ENCODE results near the gene TMEM151B. TPM values are rescaled to one million over a fixed set of nuclear protein-coding genes. Genes with fewer than 3 reads are reported as not detected.
A peak's percentile ranks its signal among the peaks of the same experiment; 100 is the strongest.

TMEM151B gene
- total and polyA plus RNA-seq, 4 experiments from 2014 or later, result not detected

DNA sequence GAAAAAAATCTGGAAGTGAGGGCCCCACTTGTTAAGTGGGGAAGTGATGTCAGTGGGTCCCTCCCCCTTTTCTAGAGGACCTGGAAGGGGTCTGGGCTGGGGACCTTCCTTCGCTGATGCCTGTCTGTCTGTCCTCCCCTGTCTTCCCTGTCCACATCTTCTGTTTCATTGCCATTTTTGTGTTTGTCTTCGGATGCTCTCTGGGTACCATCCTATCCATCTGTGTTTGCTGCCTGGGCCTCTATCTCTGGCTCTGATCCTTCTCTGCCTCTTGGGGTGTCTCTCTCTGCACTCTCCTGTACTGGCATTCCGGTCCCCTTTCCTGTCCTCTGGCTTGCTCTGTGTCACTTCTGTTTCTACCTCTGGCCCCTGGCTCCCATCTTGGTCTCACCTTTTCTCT lies 2.3 kb downstream of the TMEM151B start:
- Histone ChIP-seq H3K36me3 (ENCODE audit: insufficient read depth, low read length) (no peaks in the 10 kb centered on the region), H3K9me3 (ENCODE audit: control insufficient read depth in 1 of 2, low read length in 2 of 2) (no peaks in the 10 kb centered on the region), H3K4me1 (ENCODE audit: insufficient read depth, low read length) (peaks cover 7% of the 10 kb centered on the region), H3K27ac (ENCODE audit: low read depth, low read length) (no peak overlapping the region), H3K4me3 (ENCODE audit: low read length in 2 of 2) (no peak overlapping the region), H3K27me3 (ENCODE audit: insufficient read depth, low read length) (peaks cover 43% of the 10 kb centered on the region)
- no peak for DNase-seq
- ChIA-PET CTCF (ENCODE audit: partially characterized antibody) (no interaction called here), POLR2A (ENCODE audit: partially characterized antibody) (no interaction called here)
- peaks cover 40 to 58% of the 10 kb centered on the region in 2 donors for H3K27me3 Mint-ChIP-seq
- peaks cover 0 to 2% (median 0%) of the 10 kb centered on the region in 8 donors for H3K9me3 Mint-ChIP-seq
- intact Hi-C loops (cut with micrococcal nuclease), result no loop called here
- peaks cover 0 to 5% of the 10 kb centered on the region in 2 donors for H3K36me3 Mint-ChIP-seq
- peak overlapping the region in 3 of 8 donors; percentile 14 to 23 (median 21) for H3K4me3 Mint-ChIP-seq
- no peak overlapping the region for H3K27ac Mint-ChIP-seq
- peaks cover 0 to 24% (median 4%) of the 10 kb centered on the region in 4 donors for H3K4me1 Mint-ChIP-seq

DNA sequence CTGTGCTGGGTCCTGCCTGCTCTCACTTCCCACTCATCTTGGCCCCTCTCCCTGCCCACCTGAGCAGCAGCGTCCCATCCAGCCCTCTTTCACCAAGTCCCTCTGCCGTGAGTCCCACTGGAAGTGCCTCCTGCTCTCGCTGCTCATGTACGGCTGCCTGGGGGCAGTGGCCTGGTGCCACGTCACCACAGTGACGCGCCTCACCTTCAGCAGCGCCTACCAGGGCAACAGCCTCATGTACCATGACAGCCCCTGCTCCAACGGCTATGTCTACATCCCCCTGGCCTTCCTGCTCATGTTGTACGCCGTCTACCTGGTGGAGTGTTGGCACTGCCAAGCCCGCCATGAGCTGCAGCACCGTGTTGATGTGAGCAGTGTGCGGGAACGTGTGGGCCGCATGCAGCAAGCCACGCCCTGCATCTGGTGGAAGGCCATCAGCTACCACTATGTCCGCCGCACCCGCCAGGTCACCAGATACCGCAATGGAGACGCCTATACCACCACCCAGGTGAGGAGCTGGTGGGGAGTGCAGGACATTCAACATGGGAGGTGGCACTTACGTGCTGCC lies 2.8 kb downstream of the TMEM151B start:
- H3K4me1 Mint-ChIP-seq, result peaks cover 0 to 19% (median 4%) of the 10 kb centered on the region in 4 donors
- no peaks in the 10 kb centered on the region for H3K9me3 ChIP-seq (ENCODE audit: control insufficient read depth in 1 of 2, low read length in 2 of 2)
- no peak overlapping the region for H3K27ac ChIP-seq (ENCODE audit: low read depth, low read length)
- H3K27me3 ChIP-seq (ENCODE audit: insufficient read depth, low read length), result peaks cover 43% of the 10 kb centered on the region
- no peak for DNase-seq
- no peaks in the 10 kb centered on the region for H3K36me3 ChIP-seq (ENCODE audit: insufficient read depth, low read length)
- ChIA-PET POLR2A (ENCODE audit: partially characterized antibody) (no interaction called here), CTCF (ENCODE audit: partially characterized antibody) (no interaction called here)
- H3K27ac Mint-ChIP-seq, result no peak overlapping the region
- intact Hi-C loops (cut with micrococcal nuclease), result no loop called here
- H3K36me3 Mint-ChIP-seq, result peaks cover 0 to 5% of the 10 kb centered on the region in 2 donors
- peaks cover 45 to 63% of the 10 kb centered on the region in 2 donors for H3K27me3 Mint-ChIP-seq
- H3K4me1 ChIP-seq (ENCODE audit: insufficient read depth, low read length), result peaks cover 7% of the 10 kb centered on the region
- H3K9me3 Mint-ChIP-seq, result peaks cover 0 to 2% (median 0%) of the 10 kb centered on the region in 8 donors
- peak overlapping the region in 1 of 8 donors; percentile 23 for H3K4me3 Mint-ChIP-seq
- H3K4me3 ChIP-seq (ENCODE audit: low read length in 2 of 2), result no peak overlapping the region

DNA sequence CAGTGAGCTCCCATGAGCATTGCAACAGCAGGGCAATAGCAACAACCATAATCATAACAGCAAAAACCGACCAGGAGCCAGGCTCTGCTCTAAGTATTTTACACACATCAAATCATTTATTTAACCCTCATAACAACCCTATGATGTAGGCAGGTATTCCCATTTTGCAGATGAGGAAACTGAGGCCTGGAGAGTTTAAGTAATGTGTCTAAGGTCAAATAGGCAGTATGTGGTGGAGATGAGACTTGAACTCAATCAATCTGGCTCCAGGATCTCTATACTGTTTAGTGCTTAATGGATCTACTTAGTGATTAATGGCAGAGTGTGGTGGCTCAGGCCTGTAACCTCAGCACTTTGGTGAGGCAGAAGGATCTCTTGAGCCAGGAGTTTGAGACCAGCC lies 3.4 kb downstream of the TMEM151B start:
- CTCF ChIA-PET (ENCODE audit: partially characterized antibody), result no interaction called here
- intact Hi-C loops (cut with micrococcal nuclease), result no loop called here
- Mint-ChIP-seq H3K4me1 (peaks cover 0 to 19% (median 4%) of the 10 kb centered on the region in 4 donors), H3K36me3 (peaks cover 0 to 5% of the 10 kb centered on the region in 2 donors), H3K4me3 (peak overlapping the region in 1 of 8 donors; percentile 4), H3K27me3 (peaks cover 45 to 65% of the 10 kb centered on the region in 2 donors), H3K9me3 (peaks cover 0 to 2% (median 0%) of the 10 kb centered on the region in 8 donors), H3K27ac (peak overlapping the region in 1 of 7 donors; percentile 37)
- no peak overlapping the region for H3K27ac ChIP-seq (ENCODE audit: low read depth, low read length)
- H3K36me3 ChIP-seq (ENCODE audit: insufficient read depth, low read length), result no peaks in the 10 kb centered on the region
- no peak overlapping the region for H3K4me3 ChIP-seq (ENCODE audit: low read length in 2 of 2)
- H3K27me3 ChIP-seq (ENCODE audit: insufficient read depth, low read length), result peaks cover 43% of the 10 kb centered on the region
- DNase-seq, result no peak
- POLR2A ChIA-PET (ENCODE audit: partially characterized antibody), result no interaction called here
- H3K4me1 ChIP-seq (ENCODE audit: insufficient read depth, low read length), result peaks cover 7% of the 10 kb centered on the region
- H3K9me3 ChIP-seq (ENCODE audit: control insufficient read depth in 1 of 2, low read length in 2 of 2), result no peaks in the 10 kb centered on the region

DNA sequence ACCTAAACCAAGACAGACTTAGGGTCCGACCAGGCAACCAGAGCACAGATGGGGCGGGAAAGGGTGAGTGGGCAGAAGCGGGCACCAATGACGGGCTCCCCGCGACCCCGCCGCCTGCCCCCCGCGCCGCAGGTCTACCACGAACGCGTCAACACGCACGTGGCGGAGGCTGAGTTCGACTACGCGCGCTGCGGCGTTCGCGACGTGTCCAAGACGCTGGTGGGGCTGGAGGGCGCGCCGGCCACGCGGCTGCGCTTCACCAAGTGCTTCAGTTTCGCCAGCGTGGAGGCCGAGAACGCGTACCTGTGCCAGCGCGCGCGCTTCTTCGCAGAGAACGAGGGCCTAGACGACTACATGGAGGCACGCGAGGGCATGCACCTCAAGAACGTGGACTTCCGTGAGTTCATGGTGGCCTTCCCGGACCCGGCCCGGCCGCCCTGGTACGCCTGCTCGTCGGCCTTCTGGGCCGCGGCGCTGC lies 5.1 kb downstream of the TMEM151B start:
- H3K27me3 ChIP-seq (ENCODE audit: insufficient read depth, low read length), result peaks cover 36% of the 10 kb centered on the region

DNA sequence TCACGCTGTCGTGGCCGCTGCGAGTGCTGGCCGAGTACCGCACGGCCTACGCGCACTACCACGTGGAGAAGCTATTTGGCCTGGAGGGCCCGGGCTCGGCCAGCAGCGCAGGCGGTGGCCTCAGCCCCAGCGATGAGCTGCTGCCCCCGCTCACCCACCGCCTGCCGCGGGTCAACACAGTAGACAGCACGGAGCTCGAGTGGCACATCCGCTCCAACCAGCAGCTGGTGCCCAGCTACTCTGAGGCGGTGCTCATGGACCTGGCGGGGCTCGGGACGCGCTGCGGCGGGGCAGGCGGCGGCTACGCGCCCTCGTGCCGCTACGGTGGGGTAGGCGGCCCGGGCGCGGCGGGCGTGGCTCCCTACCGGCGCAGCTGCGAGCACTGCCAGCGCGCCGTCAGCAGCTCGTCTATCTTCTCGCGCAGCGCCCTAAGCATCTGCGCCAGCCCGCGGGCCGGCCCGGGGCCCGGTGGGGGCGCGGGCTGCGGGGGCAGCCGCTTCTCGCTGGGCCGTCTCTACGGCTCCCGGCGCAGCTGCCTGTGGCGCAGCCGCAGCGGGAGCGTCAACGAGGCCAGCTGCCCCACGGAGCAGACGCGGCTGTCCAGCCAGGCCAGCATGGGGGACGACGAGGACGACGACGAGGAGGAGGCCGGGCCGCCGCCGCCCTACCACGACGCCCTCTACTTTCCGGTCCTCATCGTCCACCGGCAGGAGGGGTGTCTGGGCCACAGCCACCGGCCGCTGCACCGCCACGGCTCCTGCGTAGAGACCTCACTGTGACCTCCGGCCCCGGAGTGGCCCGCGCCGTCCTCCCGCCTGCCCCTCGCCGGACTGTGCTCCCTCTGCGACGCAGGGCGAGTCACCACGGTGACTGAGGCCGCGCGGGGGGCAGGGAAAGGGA lies 5.7 kb downstream of the TMEM151B start:
- Histone ChIP-seq H3K9me3 (ENCODE audit: control insufficient read depth in 1 of 2, low read length in 2 of 2) (no peaks in the 10 kb centered on the region), H3K4me3 (ENCODE audit: low read length in 2 of 2) (peak overlapping the region in 1 of 2 donors; percentile 5), H3K4me1 (ENCODE audit: insufficient read depth, low read length) (peaks cover 7% of the 10 kb centered on the region), H3K27ac (ENCODE audit: low read depth, low read length) (no peak overlapping the region), H3K36me3 (ENCODE audit: insufficient read depth, low read length) (no peaks in the 10 kb centered on the region), H3K27me3 (ENCODE audit: insufficient read depth, low read length) (peaks cover 34% of the 10 kb centered on the region)
- Mint-ChIP-seq H3K4me3 (peak overlapping the region in 1 of 8 donors; percentile 34), H3K4me1 (peaks cover 0 to 13% (median 2%) of the 10 kb centered on the region in 4 donors), H3K36me3 (peaks cover 0 to 9% of the 10 kb centered on the region in 2 donors), H3K27me3 (peaks cover 42 to 62% of the 10 kb centered on the region in 2 donors), H3K9me3 (peaks cover 0 to 2% (median 0%) of the 10 kb centered on the region in 8 donors), H3K27ac (no peak overlapping the region)
- no peak for DNase-seq
- intact Hi-C loops (cut with micrococcal nuclease), result no loop called here
- ChIA-PET CTCF (ENCODE audit: partially characterized antibody) (no interaction called here), POLR2A (ENCODE audit: partially characterized antibody) (no interaction called here)

More for the DNA sequence above, 5.1 kb downstream of the TMEM151B start:
- ChIA-PET CTCF (ENCODE audit: partially characterized antibody) (no interaction called here), POLR2A (ENCODE audit: partially characterized antibody) (no interaction called here)
- no peak for DNase-seq
- intact Hi-C loops (cut with micrococcal nuclease), result no loop called here
- no peaks in the 10 kb centered on the region for H3K36me3 ChIP-seq (ENCODE audit: insufficient read depth, low read length)
- Mint-ChIP-seq H3K4me3 (no peak overlapping the region), H3K27me3 (peaks cover 43 to 60% of the 10 kb centered on the region in 2 donors), H3K9me3 (peaks cover 0 to 2% (median 0%) of the 10 kb centered on the region in 8 donors), H3K4me1 (peaks cover 0 to 13% (median 3%) of the 10 kb centered on the region in 4 donors), H3K27ac (no peak overlapping the region), H3K36me3 (peaks cover 0 to 9% of the 10 kb centered on the region in 2 donors)
- peak overlapping the region in 1 of 2 donors; percentile 5 for H3K4me3 ChIP-seq (ENCODE audit: low read length in 2 of 2)
- peaks cover 7% of the 10 kb centered on the region for H3K4me1 ChIP-seq (ENCODE audit: insufficient read depth, low read length)
- no peaks in the 10 kb centered on the region for H3K9me3 ChIP-seq (ENCODE audit: control insufficient read depth in 1 of 2, low read length in 2 of 2)
- H3K27ac ChIP-seq (ENCODE audit: low read depth, low read length), result no peak overlapping the region

DNA sequence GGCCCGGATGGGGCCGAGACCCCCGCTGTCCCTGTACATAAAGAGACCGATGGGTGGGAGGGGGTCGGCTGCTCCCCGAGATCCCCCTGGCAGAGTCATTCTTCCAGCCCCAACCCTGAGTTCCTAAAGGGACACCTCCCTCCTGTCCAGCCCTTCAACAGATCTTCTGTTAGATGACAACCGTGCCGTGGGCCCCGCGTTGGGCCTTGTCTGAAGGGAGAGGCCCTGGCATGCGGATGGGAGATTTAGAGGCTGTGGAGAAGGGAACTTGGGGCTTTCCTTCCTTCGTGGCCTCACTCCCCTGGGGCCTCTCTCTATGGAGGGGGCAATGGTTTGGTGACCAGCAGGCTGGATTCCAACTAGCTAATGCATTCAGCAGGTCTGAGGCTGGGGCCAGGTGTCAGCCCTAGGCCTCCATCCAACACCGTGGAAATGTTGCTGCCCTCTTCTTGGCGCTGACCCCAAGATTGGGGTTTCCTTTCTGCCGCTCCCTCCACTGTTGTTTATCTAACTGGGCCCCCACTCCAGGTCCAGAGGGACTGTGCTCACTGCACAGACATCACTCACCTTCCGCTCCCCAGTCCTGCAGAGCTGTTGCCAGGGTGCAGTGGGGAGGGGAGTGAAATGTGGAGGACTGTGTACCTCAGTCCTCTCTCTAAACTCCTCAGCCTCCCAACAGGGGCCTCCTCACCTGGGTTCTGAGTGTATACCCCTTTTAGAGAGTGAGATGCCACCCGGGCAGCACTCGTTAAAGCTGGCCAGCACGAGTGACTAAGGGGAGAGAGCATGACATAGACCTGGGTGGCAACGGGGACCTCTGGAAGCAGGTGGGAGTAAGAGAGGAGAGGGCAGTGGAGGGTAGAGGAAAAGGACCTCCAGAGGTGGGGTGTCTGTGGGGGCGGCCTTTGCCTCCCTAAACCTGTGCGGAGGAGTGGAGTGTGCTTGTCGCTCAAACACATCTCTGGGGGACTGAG lies 6.7 kb downstream of the TMEM151B start:
- Histone ChIP-seq H3K9me3 (ENCODE audit: control insufficient read depth in 1 of 2, low read length in 2 of 2) (no peaks in the 10 kb centered on the region), H3K36me3 (ENCODE audit: insufficient read depth, low read length) (no peaks in the 10 kb centered on the region), H3K27ac (ENCODE audit: low read depth, low read length) (no peak overlapping the region), H3K4me1 (ENCODE audit: insufficient read depth, low read length) (no peaks in the 10 kb centered on the region), H3K4me3 (ENCODE audit: low read length in 2 of 2) (no peak overlapping the region), H3K27me3 (ENCODE audit: insufficient read depth, low read length) (peaks cover 25% of the 10 kb centered on the region)
- Mint-ChIP-seq H3K27me3 (peaks cover 37 to 55% of the 10 kb centered on the region in 2 donors), H3K36me3 (peaks cover 0 to 9% of the 10 kb centered on the region in 2 donors), H3K4me1 (peaks cover 0 to 13% (median 0%) of the 10 kb centered on the region in 4 donors), H3K27ac (no peak overlapping the region), H3K9me3 (peaks cover 0 to 2% (median 0%) of the 10 kb centered on the region in 8 donors), H3K4me3 (peak overlapping the region in 5 of 8 donors; percentile 25 to 73 (median 39))
- CTCF ChIA-PET (ENCODE audit: partially characterized antibody), result interaction anchor here (1.3 kb wide), 1 partner anchor 28 kb away, joined by 5 read pairs; no protein-coding TSS in a partner anchor
- intact Hi-C loops (cut with micrococcal nuclease), result no loop called here
- no peak for DNase-seq
- POLR2A ChIA-PET (ENCODE audit: partially characterized antibody), result no interaction called here

Measured in CD4-positive, alpha-beta memory T cell (primary cell).